Spleen (tissue), 11 donors: ENCODE results near the gene CERS1. TPM values are rescaled to one million over a fixed set of nuclear protein-coding genes. Genes with fewer than 3 reads are reported as not detected.
A peak's percentile ranks its signal among the peaks of the same experiment; 100 is the strongest.

Experiments used
- DNase-seq: peaks from one replicate; pipeline ENCODE4 v3.0.0-alpha.2; 2020
- H3K27ac ChIP-seq, 8 donors: fragments of 200-600 bp; sonication (generic) in 7 of 8; 1 replicate in 4 of 8; 2 replicates in 4 of 8; pipeline versions ENCODE4 v1.5.0 to v1.8.0; 2016 to 2021; ENCODE audit warnings: inconsistent platforms in 4 of 8, mild to moderate bottlenecking in 4 of 8, moderate library complexity in 1 of 8
- H3K27me3 ChIP-seq, 7 donors: fragments of 200-600 bp; sonication (generic) in 6 of 7; replicated peaks in 1 of 7; 1 replicate in 4 of 7; 2 replicates in 3 of 7; pipeline versions ENCODE4 v1.5.0 to v1.8.0; 2016 to 2021; ENCODE audit warnings: inconsistent platforms in 3 of 7, mild to moderate bottlenecking in 1 of 7
- H3K36me3 ChIP-seq, 6 donors: fragments of 200-600 bp; sonication (generic) in 5 of 6; 1 replicate in 4 of 6; 2 replicates in 2 of 6; pipeline versions ENCODE4 v1.5.0 to v1.8.0; 2016 to 2021; ENCODE audit warnings: inconsistent platforms in 2 of 6
- H3K4me1 ChIP-seq, 6 donors: fragments of 200-600 bp; sonication (generic) in 5 of 6; 1 replicate in 3 of 6; 2 replicates in 3 of 6; pipeline versions ENCODE4 v1.5.0 to v1.8.0; 2016 to 2021; ENCODE audit warnings: inconsistent platforms in 3 of 6
- H3K4me3 ChIP-seq, 8 donors: fragments of 200-600 bp; sonication (generic) in 7 of 8; 1 replicate in 4 of 8; 2 replicates in 4 of 8; pipeline versions ENCODE4 v1.5.0 to v1.8.0; 2016 to 2021; ENCODE audit warnings: inconsistent platforms in 4 of 8, mild to moderate bottlenecking in 4 of 8, moderate library complexity in 2 of 8
- H3K9me3 ChIP-seq, 8 donors: fragments of 200-600 bp; sonication (generic) in 7 of 8; 1 replicate in 4 of 8; 2 replicates in 4 of 8; pipeline versions ENCODE4 v1.5.0 to v1.8.0; 2016 to 2021; ENCODE audit warnings: inconsistent platforms in 4 of 8
- POLR2A ChIP-seq, 3 donors: fragments of 450-650 bp; IDR thresholded peaks; one replicate each; pipeline ENCODE4 v1.5.1; 2017; ENCODE audit warnings: antibody characterized with exemption in 3 of 3, mild to moderate bottlenecking in 1 of 3
- POLR2AphosphoS5 ChIP-seq, 3 donors: sonication (generic); formaldehyde crosslinking; IDR thresholded peaks; one replicate each; pipeline ENCODE4 v1.5.1; 2017; ENCODE audit warnings: antibody characterized with exemption in 3 of 3
- WGBS, 5 donors: extraction: QIAGEN DNeasy Blood & Tissue Kit in 3 of 5; methylation state at CpG; one replicate each; pipeline versions ENCODE4 v1.1.5 to v1.1.7; 2013 to 2018; 5-methylcytosine and 5-hydroxymethylcytosine counted together
- intact Hi-C: fragments of 100-400 bp; cut with DNase I; formaldehyde crosslinking; loops from one replicate; pipeline ENCODE4 v1.15.0; 2023; ENCODE audit warnings: low total_unique reads
- polyA plus RNA-seq, 3 donors: library from polyadenylated mRNA; stranded (reverse); fragments of 200-250 nt; gene quantifications; one replicate each; pipeline ENCODE4 v1.2.1, GENCODE V29; 2013
- total RNA-seq, 7 donors: library from RNA; depleted of rRNA in 3 of 7; stranded (reverse); fragments of >200 nt in 3 of 7; fragmentation: NEBNext Ultra II Directional in 4 of 7; extraction: Animal tissue kit (Norgen Biotek cat#: 25700) in 4 of 7; gene quantifications; one replicate each; pipeline versions ENCODE4 v1.1.0 to v1.2.1, GENCODE V29; 2016 to 2021
- TF ChIP-seq, protein P1 (sequence below), 11 experiments: fragments of 200-600 bp in 7 of 11; fragments of 450-650 bp in 4 of 11; sonication (generic) in 4 of 11; IDR thresholded peaks in 8 of 11; conservative IDR thresholded peaks in 3 of 11; 1 replicate in 7 of 11; 2 replicates in 4 of 11; pipeline versions ENCODE4 v1.4.0 to v1.8.0; 2016 to 2021; ENCODE audit warnings: antibody characterized with exemption in 11 of 11, inconsistent platforms in 4 of 11, mild to moderate bottlenecking in 1 of 11
- donor health status: healthy with polysubstance abuse.
- donor health status: DM: no; HTN: no; CAD: no; lungs with moderate emphysema.
- donor health status: DM: no; HTN: no; CAD: no.
- donor health status: Bipolar disorder and iron deficiency.
- donor health status: healthy.
- donor health status: DM: no; HTN: no; CAD: no.
- donor health status: DM: yes; HTN: yes; CAD: no.

Gene CERS1
- total and polyA plus RNA-seq, 10 donors: 0.06 to 0.50 (median 0.39) TPM; not detected in 4

DNA sequence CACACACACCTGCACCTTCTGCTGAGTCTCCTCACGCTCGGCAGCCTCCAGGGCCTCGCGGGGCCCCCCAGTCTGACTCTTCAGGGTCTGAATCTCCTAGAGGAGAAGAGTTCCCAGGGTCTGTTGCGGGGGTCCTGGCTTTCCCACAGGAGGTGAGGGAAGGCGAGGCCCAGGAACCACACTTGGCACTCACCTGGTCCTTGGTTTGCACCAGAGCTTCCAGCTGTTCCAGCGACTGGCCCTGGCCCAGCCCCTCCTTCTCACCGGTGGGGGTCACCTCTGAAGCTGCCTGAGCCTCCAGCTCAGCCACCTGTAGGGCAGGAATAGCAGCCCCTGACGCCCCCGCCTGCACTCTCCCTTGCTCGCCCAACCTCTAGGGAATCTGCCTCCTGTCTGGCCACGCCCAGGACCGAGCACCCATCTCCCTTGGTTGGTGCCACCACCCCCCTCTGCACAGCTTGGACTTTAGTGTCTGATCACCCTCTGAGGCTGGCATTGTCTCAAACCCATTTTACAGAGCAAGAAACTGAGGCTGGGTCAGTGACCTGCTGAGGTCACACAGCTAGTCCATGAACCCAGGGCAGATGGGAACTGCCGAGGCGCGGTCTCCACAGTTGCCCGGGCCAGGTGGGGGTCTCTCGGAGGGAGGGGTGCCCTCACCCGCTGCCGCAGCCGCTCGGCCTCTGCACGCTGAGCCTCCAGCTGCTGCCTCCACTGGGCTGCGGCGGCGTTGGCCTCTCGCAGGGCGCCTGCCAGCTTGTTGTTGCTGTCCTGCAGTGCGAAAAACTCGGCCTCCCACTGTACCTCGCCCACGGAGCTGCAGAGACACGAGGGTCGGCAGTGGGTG lies 35.6 kb upstream of the CERS1 start:
- DNase-seq: no peak
- TF ChIP-seq, protein P1, sequence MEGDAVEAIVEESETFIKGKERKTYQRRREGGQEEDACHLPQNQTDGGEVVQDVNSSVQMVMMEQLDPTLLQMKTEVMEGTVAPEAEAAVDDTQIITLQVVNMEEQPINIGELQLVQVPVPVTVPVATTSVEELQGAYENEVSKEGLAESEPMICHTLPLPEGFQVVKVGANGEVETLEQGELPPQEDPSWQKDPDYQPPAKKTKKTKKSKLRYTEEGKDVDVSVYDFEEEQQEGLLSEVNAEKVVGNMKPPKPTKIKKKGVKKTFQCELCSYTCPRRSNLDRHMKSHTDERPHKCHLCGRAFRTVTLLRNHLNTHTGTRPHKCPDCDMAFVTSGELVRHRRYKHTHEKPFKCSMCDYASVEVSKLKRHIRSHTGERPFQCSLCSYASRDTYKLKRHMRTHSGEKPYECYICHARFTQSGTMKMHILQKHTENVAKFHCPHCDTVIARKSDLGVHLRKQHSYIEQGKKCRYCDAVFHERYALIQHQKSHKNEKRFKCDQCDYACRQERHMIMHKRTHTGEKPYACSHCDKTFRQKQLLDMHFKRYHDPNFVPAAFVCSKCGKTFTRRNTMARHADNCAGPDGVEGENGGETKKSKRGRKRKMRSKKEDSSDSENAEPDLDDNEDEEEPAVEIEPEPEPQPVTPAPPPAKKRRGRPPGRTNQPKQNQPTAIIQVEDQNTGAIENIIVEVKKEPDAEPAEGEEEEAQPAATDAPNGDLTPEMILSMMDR (IDR thresholded peaks at IDR 0.05 in 8 of 11, conservative IDR thresholded peaks at IDR 0.05 in 3 of 11): no peak
- peak in 1 of 3 donors; percentile 15 for TF ChIP-seq POLR2AphosphoS5 (IDR thresholded peaks at IDR 0.05)
- Histone ChIP-seq H3K9me3 (no peaks in the 10 kb centered on the region), H3K4me3 (peak overlapping the region in 3 of 8 donors; percentile 28 to 63 (median 28)), H3K36me3 (peaks cover 0 to 92% (median 35%) of the 10 kb centered on the region in 6 donors), H3K27ac (peak overlapping the region in 3 of 8 donors; percentile 22 to 54 (median 26)), H3K27me3 (peaks cover 0 to 26% (median 0%) of the 10 kb centered on the region in 7 donors), H3K4me1 (peaks cover 0 to 22% (median 18%) of the 10 kb centered on the region in 6 donors)
- WGBS, 5 donors: 64 to 84% (median 80%) methylated on average over 16 to 34 of the region's 34 CpGs
- intact Hi-C loops: no loop called here

DNA sequence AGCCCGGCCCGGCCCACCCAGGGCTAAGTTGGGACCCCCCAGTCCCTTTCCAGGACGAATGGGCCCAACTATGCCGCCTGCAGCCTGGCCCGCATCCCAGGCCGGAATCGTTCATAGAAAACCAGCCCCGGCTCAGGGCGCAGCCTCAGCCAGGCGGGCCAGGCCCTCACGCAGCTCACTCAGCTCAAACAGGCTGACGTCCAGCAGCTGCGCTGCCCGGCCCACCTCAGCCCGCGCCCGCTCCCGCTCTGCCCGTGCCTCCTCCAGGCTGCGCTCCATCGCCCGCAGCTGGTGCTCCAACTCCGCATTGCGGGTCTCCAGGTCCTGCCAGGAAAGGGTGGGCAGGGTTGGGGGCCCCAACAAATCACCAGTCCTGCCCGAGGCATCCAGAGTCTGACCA lies 33.4 kb upstream of the CERS1 start:
- TF ChIP-seq POLR2AphosphoS5 (IDR thresholded peaks at IDR 0.05) (peak in 1 of 3 donors; percentile 64), POLR2A (IDR thresholded peaks at IDR 0.05) (no peak)
- TF ChIP-seq, protein P1 (IDR thresholded peaks at IDR 0.05 in 8 of 11, conservative IDR thresholded peaks at IDR 0.05 in 3 of 11): no peak
- intact Hi-C loops: no loop called here
- Histone ChIP-seq H3K36me3 (peaks cover 0 to 93% (median 57%) of the 10 kb centered on the region in 6 donors), H3K27me3 (peaks cover 0 to 25% (median 0%) of the 10 kb centered on the region in 7 donors), H3K9me3 (no peaks in the 10 kb centered on the region), H3K27ac (no peak overlapping the region), H3K4me1 (peaks cover 0 to 22% (median 18%) of the 10 kb centered on the region in 6 donors), H3K4me3 (no peak overlapping the region)
- WGBS, 5 donors: 93 to 95% (median 94%) methylated on average over 22 to 25 of the region's 25 CpGs
- DNase-seq: no peak

DNA sequence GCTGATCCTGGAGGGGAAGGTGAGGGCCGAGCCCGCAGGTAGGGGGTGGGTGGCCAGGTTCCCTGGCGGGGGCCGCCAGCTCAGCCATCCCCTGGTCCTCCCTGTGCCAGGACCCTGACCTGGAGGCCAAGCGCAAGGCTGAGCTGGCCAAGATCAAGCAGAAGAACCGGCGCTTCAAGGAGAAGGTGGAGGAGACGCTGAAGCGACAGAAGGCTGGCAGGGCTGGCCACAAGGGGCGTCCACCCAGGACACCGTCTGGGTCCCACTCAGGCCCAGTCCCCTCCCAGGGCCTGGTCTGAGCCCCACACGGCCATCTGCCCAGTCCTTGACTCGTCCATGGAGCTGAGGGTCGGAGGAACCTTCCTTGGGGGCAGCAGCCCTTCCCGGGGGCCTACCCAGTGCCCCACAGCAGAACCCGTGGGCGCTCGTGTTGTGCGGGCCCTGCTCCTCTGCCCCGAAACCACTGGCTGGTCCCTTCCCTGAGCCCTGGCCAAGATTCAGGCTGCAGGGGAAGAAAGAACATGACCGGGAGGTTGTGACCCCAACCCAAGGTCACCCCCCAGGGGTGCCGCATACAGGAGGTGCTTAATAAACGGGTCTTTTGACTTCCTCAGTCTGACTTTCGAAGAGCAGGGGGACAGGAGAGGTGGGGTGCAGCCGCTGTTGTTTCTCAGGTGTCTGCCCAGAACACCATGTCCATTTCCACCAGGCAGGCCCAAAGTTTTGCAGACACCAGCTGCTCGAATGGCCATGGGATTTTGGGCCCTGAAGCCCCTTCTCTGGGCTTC lies 32.3 kb upstream of the CERS1 start:
- peaks cover 0 to 18% (median 15%) of the 10 kb centered on the region in 6 donors for H3K4me1 ChIP-seq
- H3K9me3 ChIP-seq: no peaks in the 10 kb centered on the region
- peaks cover 0 to 14% (median 0%) of the 10 kb centered on the region in 7 donors for H3K27me3 ChIP-seq
- TF ChIP-seq POLR2AphosphoS5 (IDR thresholded peaks at IDR 0.05): peak; percentile 7 to 71 (median 20)
- no peak for TF ChIP-seq POLR2A (IDR thresholded peaks at IDR 0.05)
- TF ChIP-seq, protein P1 (IDR thresholded peaks at IDR 0.05 in 8 of 11, conservative IDR thresholded peaks at IDR 0.05 in 3 of 11): no peak
- no peak for DNase-seq
- peak overlapping the region in 1 of 8 donors; percentile 14 for H3K27ac ChIP-seq
- peaks cover 0 to 93% (median 68%) of the 10 kb centered on the region in 6 donors for H3K36me3 ChIP-seq
- intact Hi-C loops: no loop called here
- H3K4me3 ChIP-seq: no peak overlapping the region
- 86 to 90% (median 90%) methylated on average over 14 to 26 of the region's 26 CpGs for WGBS, 5 donors
